Heart right ventricle (tissue), 16 donors: ENCODE measurements around the gene GRM1. TPM values are rescaled to one million over a fixed set of nuclear protein-coding genes. Genes with fewer than 3 reads are reported as not detected.
"Not testable (repeated sequence)": the region's sequence is repeated elsewhere in the genome, so short reads cannot be mapped to it uniquely, and the experiment has no call there.

Experiments
- ATAC-seq, 8 donors: fragments of 200-7000 bp; cut with Tn5 transposase; one replicate each; pipeline ENCODE4 v1.9.1; 2020; ENCODE audit warnings: mild to moderate bottlenecking in 8 of 8, moderate library complexity in 8 of 8, moderate number of reproducible peaks in 1 of 8
- DNase-seq, 2 donors: peaks; one replicate each; pipeline ENCODE4 v3.0.0-alpha.2; 2020
- H3K27ac ChIP-seq, 10 donors: fragments of 200-600 bp; sonication (generic) in 2 of 10; one replicate each; pipeline versions ENCODE4 v1.5.0 to v1.8.0; 2020 to 2022; ENCODE audit warnings: mild to moderate bottlenecking in 3 of 10
- H3K27me3 ChIP-seq, 7 donors: fragments of 200-600 bp; one replicate each; pipeline ENCODE4 v1.8.0; 2021 to 2022; ENCODE audit warnings: mild to moderate bottlenecking in 2 of 7
- H3K36me3 ChIP-seq, 9 donors: fragments of 200-600 bp; sonication (generic) in 1 of 9; one replicate each; pipeline versions ENCODE4 v1.5.0 to v1.8.0; 2020 to 2022; ENCODE audit warnings: mild to moderate bottlenecking in 2 of 9
- H3K4me1 ChIP-seq, 9 donors: fragments of 200-600 bp; sonication (generic) in 1 of 9; one replicate each; pipeline versions ENCODE4 v1.5.0 to v1.8.0; 2020 to 2022; ENCODE audit warnings: mild to moderate bottlenecking in 4 of 9
- H3K4me3 ChIP-seq, 10 donors: fragments of 200-600 bp; sonication (generic) in 2 of 10; one replicate each; pipeline versions ENCODE4 v1.5.0 to v1.8.0; 2020 to 2022; ENCODE audit warnings: mild to moderate bottlenecking in 7 of 10, moderate library complexity in 2 of 10
- H3K9me3 ChIP-seq, 11 donors: fragments of 200-600 bp in 10 of 11; sonication (generic) in 2 of 11; one replicate each; pipeline versions ENCODE4 v1.5.0 to v1.8.0; 2013 to 2022; ENCODE audit warnings: mild to moderate bottlenecking in 2 of 11, control low read depth in 1 of 11, moderate library complexity in 1 of 11
- WGBS, 2 donors: extraction: QIAGEN DNeasy Blood & Tissue Kit; methylation state at CpG; one replicate each; pipeline ENCODE4 v1.1.7; 2013; ENCODE audit warnings: inconsistent platforms in 1 of 2; 5-methylcytosine and 5-hydroxymethylcytosine counted together
- intact Hi-C, 10 donors: fragments of 100-400 bp; cut with DNase I; formaldehyde crosslinking; loops; one replicate each; pipeline versions ENCODE4 v1.11.1 to v1.14.2; 2022
- polyA plus RNA-seq, 2 donors: library from polyadenylated mRNA; stranded (reverse); fragments of 200-250 nt; gene quantifications; one replicate each; pipeline ENCODE4 v1.2.3, GENCODE V29; 2013
- total RNA-seq, 10 donors: library from RNA; stranded (reverse); fragmentation: NEBNext Ultra II Directional in 3 of 10; extraction: Animal tissue kit (Norgen Biotek cat#: 25700) in 3 of 10; gene quantifications; one replicate each; pipeline versions ENCODE4 v1.2.1 to v1.2.4, GENCODE V29; 2021 to 2023
- TF ChIP-seq, protein P1 (sequence below), 9 donors: fragments of 200-600 bp; sonication (generic) in 2 of 9; IDR thresholded peaks; one replicate each; pipeline versions ENCODE4 v1.5.0 to v1.8.0; 2021 to 2022; ENCODE audit warnings: antibody characterized with exemption in 9 of 9, mild to moderate bottlenecking in 5 of 9, moderate library complexity in 1 of 9
- donor health status: Arrhythmogenic right ventricular cardiomyopathy.
- donor health status: ischemic (EF 13 %, LVEDD 7.1; RV severe dilation, severe dysfunction).
- donor health status: healthy with polysubstance abuse.
- donor health status: DM: no; HTN: yes; CAD: no.
- donor health status: DM: no; HTN: no; CAD: no.
- donor health status: ischemic (EF 25% LVEDD 6.9; RV normal size, moderate dysfunction).
- donor health status: ischemic (EF 25% LVEDD 5.7; RV mildly dilated, moderate dysfunction).
- donor health status: healthy.
- donor health status: DM: yes; HTN: yes; CAD: no.
- donor health status: Ischemic cardiomyopathy.
- donor health status: ischemic (EF 35%, LVEDD 5.7; RV mildly dilated, moderate dysfunction).
- donor health status: nonischemic (EF 11% LVEDD 7.7; RV severe dilation, severe dysfunction).
- donor health status: DM: yes; HTN: yes; CAD: no.
- donor health status: PGD.
- donor health status: ischemic (EF 29% LVEDD 5.4; RV normal size, mild dysfunction).
- donor health status: nonischemic (EF 23%, LVEDD 6.1; RV moderate dilation, normal function).

GRM1 gene
- total and polyA plus RNA-seq, 12 donors, result 0.26 to 8.3 (median 4.6) TPM

DNA sequence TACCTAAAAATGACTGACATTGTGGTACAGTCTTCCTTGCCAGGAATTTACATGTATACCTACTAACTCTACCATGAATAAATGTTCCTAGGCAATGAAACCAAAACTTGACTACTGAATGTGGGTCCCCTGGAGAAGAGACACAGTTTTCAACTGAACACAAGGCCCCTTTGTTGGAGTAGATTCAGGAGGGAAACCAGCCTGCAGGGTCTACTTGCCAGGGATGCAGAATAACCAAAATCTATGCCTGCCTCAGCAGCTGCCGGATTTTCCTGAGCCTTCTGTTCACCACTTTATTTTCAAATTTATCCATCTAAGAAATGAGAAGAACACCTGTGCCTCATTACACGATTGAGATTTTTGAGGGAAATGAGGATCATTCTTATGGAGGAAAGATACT lies 211.9 kb downstream of the GRM1 start:
- Histone ChIP-seq H3K4me3 (no peak overlapping the region), H3K4me1 (no peaks in the 10 kb centered on the region), H3K27me3 (no peaks in the 10 kb centered on the region), H3K9me3 (peaks cover 0 to 24% (median 4%) of the 10 kb centered on the region in 11 donors), H3K36me3 (no peaks in the 10 kb centered on the region), H3K27ac (no peak overlapping the region)
- intact Hi-C loops, result no loop called here
- DNase-seq (no peak), ATAC-seq (no peak)
- TF ChIP-seq, protein P1, sequence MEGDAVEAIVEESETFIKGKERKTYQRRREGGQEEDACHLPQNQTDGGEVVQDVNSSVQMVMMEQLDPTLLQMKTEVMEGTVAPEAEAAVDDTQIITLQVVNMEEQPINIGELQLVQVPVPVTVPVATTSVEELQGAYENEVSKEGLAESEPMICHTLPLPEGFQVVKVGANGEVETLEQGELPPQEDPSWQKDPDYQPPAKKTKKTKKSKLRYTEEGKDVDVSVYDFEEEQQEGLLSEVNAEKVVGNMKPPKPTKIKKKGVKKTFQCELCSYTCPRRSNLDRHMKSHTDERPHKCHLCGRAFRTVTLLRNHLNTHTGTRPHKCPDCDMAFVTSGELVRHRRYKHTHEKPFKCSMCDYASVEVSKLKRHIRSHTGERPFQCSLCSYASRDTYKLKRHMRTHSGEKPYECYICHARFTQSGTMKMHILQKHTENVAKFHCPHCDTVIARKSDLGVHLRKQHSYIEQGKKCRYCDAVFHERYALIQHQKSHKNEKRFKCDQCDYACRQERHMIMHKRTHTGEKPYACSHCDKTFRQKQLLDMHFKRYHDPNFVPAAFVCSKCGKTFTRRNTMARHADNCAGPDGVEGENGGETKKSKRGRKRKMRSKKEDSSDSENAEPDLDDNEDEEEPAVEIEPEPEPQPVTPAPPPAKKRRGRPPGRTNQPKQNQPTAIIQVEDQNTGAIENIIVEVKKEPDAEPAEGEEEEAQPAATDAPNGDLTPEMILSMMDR (IDR thresholded peaks at IDR 0.05), result no peak
- 81 to 82% methylated on average over 2 of the region's 2 CpGs for WGBS, 2 donors

DNA sequence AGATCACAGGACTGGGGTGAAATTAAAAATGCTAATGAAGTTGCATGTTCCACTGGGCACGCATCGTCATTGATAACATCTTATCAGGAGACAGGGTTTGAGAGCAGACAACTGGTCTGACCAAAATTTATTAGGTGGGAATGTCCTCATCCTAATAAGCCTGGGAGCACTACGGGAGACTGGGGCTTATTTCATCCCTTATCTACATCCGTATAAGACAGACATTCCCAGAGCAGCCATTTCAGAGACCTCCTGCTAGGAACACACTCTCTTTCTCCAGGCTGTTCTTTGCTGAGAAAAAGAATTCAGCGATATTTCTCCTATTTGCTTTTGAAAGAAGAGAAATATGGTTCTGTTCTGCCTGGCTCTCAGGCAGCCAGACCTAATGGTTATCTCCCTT lies 214.8 kb downstream of the GRM1 start:
- H3K9me3 ChIP-seq, result peaks cover 0 to 24% (median 4%) of the 10 kb centered on the region in 11 donors
- intact Hi-C loops, H3K36me3 ChIP-seq, H3K27me3 ChIP-seq, H3K4me1 ChIP-seq, ATAC-seq, H3K4me3 ChIP-seq, DNase-seq, H3K27ac ChIP-seq: not testable (repeated sequence)
- 82 to 89% methylated on average over 5 of the region's 5 CpGs for WGBS, 2 donors

DNA sequence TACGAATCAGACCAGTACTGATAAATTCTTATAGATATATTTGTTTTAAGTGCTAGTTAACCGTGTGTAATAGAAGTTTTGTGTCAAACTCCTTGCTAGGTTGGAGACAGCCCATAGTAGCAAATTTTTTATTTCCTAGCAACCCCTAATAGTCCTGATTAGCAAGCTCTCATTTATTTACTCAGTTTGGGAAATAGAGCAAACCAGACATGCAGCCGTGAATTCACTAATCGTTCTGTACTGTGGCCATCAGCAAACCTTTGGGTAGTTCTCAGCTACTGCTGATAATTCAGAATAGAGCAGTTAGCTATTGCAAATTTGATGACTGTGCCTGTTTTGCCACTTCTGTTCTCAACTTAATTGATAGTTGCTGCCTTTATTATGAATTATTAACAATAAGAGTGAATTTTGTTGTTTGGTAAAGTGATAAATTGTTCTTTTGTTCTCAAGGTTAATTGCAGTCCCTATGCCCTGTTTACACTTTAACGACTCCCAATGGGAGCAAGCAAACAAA lies 215.8 kb downstream of the GRM1 start:
- peaks cover 0 to 24% (median 4%) of the 10 kb centered on the region in 11 donors for H3K9me3 ChIP-seq
- H3K36me3 ChIP-seq, result no peaks in the 10 kb centered on the region
- TF ChIP-seq, protein P1 (IDR thresholded peaks at IDR 0.05), result no peak
- H3K4me3 ChIP-seq, result no peak overlapping the region
- H3K4me1 ChIP-seq, result no peaks in the 10 kb centered on the region
- intact Hi-C loops, result no loop called here
- ATAC-seq (no peak), DNase-seq (no peak)
- H3K27ac ChIP-seq, result no peak overlapping the region
- 81 to 83% methylated on average over 5 of the region's 5 CpGs for WGBS, 2 donors
- no peaks in the 10 kb centered on the region for H3K27me3 ChIP-seq

DNA sequence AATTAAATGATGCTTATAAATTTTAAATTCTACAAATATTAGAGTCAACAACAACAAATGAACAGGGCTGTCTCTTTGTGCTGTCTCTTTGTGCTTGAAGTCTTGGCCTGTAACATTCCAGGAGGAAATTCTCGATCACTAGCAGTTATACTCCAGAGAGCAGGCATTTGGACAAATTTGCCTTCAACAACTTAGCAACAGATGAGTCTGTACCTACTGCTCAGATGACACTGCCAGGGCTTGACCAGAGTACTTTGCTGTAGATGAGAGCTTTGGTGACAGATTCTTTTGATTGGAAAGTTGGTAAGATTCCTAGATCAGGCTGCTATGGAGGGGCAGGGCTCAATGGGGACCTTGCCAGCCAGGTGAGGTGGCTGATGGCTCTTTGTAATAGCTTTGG lies 217.2 kb downstream of the GRM1 start:
- TF ChIP-seq, protein P1 (IDR thresholded peaks at IDR 0.05), result no peak
- ATAC-seq (no peak), DNase-seq (no peak)
- intact Hi-C loops, result no loop called here
- Histone ChIP-seq H3K27ac (no peak overlapping the region), H3K9me3 (peaks cover 0 to 24% (median 4%) of the 10 kb centered on the region in 11 donors), H3K4me3 (no peak overlapping the region), H3K4me1 (no peaks in the 10 kb centered on the region), H3K36me3 (no peaks in the 10 kb centered on the region), H3K27me3 (no peaks in the 10 kb centered on the region)
- WGBS, 2 donors, result 53 to 57% methylated on average over 1 of the region's 1 CpG

DNA sequence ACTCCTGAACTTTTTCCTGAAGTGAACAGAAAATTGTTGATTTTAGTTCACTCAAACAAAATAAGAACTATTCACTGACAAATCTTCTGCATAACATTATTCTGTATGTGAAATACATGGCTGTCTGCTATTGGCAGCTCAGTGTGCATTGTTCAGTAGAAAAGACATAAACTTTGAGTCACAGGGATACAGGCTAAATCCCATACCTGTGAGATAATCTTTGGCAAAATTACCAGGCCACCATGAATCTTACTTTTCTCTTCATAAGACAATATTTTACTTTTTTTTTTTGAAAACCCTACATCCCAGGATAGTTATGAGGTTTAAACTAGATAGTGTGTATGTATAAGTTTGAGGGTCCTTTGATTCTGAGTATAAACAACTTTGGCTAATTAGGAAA lies 224.8 kb downstream of the GRM1 start:
- TF ChIP-seq, protein P1 (IDR thresholded peaks at IDR 0.05), result no peak
- no peaks in the 10 kb centered on the region for H3K27me3 ChIP-seq
- H3K4me3 ChIP-seq, result no peak overlapping the region
- no peaks in the 10 kb centered on the region for H3K9me3 ChIP-seq
- intact Hi-C loops, result no loop called here
- DNase-seq (no peak), ATAC-seq (no peak)
- H3K4me1 ChIP-seq, result no peaks in the 10 kb centered on the region
- no peak overlapping the region for H3K27ac ChIP-seq
- no peaks in the 10 kb centered on the region for H3K36me3 ChIP-seq
